Measurements from ENCODE around the gene STAG3.

- TF ChIP-seq CTCF (IDR thresholded peaks at IDR 0.05; ENCODE audit: extremely low read depth in 1 of 2, insufficient read depth in 1 of 2, low read depth in 1 of 2, low read length in 2 of 2) (no peak), POLR2AphosphoS5 (IDR thresholded peaks at IDR 0.05; ENCODE audit: insufficient read depth, low read depth, low read length) (no peak), EZH2 (IDR thresholded peaks at IDR 0.05; ENCODE audit: borderline replicate concordance, low read depth, low read length, severe bottlenecking) (no peak), POLR2A (IDR thresholded peaks at IDR 0.05; ENCODE audit: low read depth, low read length) (no peak), MAX (IDR thresholded peaks at IDR 0.05; ENCODE audit: insufficient read depth, insufficient read length) (no peak), FOS (IDR thresholded peaks at IDR 0.05; ENCODE audit: borderline replicate concordance, insufficient read depth, low read length) (no peak), GATA2 (IDR thresholded peaks at IDR 0.05; ENCODE audit: insufficient read depth, insufficient read length, low read depth, low read length) (no peak), JUN (IDR thresholded peaks at IDR 0.05; ENCODE audit: borderline replicate concordance, insufficient read depth, insufficient read length, low read depth) (no peak)
Observed at GRCh38 chr7:100141555-100141949, 36.2 kb upstream of the STAG3 start.

Data from endothelial cell of umbilical vein (primary cell).